Umbilical cord (tissue), 2 donors: Measurements from ENCODE around the gene KIAA1328. TPM values are rescaled to one million over a fixed set of nuclear protein-coding genes. Genes with fewer than 3 reads are reported as not detected.

Source experiments
- DNase-seq: peaks from one replicate; pipeline ENCODE4 v3.0.0-alpha.2; 2015; ENCODE audit warnings: low spot score
- total RNA-seq: library from RNA; depleted of rRNA; stranded (reverse); fragments of >200 nt; gene quantifications from one replicate; pipeline ENCODE4 v1.2.3, GENCODE V29; 2014; ENCODE audit warnings: low replicate concordance; ENCODE audit not compliant: insufficient read depth

KIAA1328 gene
- total RNA-seq, 1 donor from 2014 or later, result 33.9 TPM

GRCh38 chr18:37276111-37276890, 447.4 kb downstream of the KIAA1328 start:
- DNase-seq, result no peak

GRCh38 chr18:37277804-37278203, 448.9 kb downstream of the KIAA1328 start:
- DNase-seq, result no peak

Other genes starting within 250 kb of the KIAA1328 start
- 68.4 TPM for gene TPGS2, start 125 bp upstream of the KIAA1328 start, total RNA-seq